ENCODE measurements around the gene CDA.

GRCh38 chr1:20624709-20625108 lies 35.8 kb downstream of the CDA start:
- TF ChIP-seq POLR2A (IDR thresholded peaks at IDR 0.05) = no peak
- TF ChIP-seq CTCF (IDR thresholded peaks at IDR 0.05) = no peak
- no peak for TF ChIP-seq EP300 (IDR thresholded peaks at IDR 0.05)
